ENCODE results near the gene NUTF2.
"Not testable (repeated sequence)": the region's sequence is repeated elsewhere in the genome, so short reads cannot be mapped to it uniquely, and the experiment has no call there.

The NUTF2 gene

DNA sequence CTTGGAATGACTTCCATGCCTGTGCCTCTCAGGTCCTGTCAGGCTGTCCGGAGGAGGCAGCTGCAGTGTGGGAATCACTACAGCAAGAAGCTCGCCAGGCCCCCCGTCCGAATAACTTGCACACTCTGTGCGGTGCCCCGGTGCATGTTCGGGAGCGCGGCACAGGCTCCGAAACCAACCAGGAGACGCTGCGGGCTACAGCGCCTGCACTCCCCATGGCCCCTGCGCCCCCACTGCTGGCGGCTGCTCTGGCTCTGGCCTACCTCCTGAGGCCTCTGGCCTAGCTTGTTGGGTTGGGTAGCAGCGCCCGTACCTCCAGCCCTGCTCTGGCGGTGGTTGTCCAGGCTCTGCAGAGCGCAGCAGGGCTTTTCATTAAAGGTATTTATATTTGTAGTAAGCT lies 39.2 kb downstream of the NUTF2 start:
- DNase-seq = no peak

DNA sequence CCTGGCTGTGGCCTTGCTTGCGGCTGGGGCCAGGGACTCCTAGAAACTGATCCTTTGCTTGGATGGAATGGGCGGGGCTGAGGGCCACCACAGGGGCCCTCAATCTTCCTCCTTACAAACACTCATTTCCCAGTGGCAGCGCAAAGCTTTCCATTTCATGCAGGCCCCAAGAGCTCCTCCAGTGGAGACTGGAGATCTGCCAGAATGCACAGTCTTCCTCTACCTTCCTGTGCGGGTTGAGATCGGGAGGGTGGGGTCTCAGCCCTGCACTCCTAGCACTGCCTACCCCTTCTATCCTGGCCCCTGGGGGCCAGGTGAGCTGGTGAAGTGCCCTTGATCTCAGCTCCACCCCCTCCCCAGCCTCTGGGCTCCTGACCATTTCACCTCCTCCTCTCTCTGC lies 39.7 kb downstream of the NUTF2 start:
- DNase-seq = no peak

DNA sequence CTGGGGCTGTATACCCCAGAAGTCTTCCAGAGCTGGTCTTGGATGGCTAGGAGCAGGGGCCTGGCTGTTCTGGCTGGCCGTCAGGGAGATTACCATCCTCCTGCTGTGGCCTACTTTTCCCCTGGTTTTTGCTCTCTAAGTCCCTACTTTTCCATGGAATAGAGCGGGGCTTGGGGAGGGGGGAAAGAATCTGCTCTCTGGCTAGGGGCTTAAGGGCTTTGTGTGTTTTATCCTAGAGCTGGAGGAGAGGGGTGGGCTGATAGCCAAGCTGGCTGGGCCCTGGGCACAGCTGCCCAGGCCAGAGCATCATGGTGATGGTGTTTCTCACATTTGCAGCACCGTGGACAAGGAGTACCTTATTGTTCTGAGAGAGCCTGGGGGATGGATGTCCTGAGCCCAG lies 41.6 kb downstream of the NUTF2 start:
- DNase-seq = no peak

DNA sequence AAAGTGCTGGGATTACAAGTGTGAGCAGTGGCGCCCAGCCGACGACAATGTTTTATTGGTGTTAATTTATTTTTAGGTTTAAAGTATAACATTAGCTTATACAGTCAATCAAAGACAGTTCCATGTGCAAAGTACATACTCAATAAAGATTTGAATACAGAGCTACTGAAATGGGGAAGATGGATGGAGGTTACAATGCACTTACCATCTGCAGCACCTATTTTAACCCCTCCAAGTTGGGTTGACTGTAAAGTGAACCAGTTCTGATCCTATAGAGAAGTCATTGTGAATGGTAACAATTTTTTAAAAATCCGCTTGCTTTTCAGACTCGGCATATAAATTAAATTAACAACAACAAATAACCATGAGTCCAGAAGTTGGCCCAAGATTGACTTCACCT lies 45.6 kb downstream of the NUTF2 start:
- DNase-seq = no peak

DNA sequence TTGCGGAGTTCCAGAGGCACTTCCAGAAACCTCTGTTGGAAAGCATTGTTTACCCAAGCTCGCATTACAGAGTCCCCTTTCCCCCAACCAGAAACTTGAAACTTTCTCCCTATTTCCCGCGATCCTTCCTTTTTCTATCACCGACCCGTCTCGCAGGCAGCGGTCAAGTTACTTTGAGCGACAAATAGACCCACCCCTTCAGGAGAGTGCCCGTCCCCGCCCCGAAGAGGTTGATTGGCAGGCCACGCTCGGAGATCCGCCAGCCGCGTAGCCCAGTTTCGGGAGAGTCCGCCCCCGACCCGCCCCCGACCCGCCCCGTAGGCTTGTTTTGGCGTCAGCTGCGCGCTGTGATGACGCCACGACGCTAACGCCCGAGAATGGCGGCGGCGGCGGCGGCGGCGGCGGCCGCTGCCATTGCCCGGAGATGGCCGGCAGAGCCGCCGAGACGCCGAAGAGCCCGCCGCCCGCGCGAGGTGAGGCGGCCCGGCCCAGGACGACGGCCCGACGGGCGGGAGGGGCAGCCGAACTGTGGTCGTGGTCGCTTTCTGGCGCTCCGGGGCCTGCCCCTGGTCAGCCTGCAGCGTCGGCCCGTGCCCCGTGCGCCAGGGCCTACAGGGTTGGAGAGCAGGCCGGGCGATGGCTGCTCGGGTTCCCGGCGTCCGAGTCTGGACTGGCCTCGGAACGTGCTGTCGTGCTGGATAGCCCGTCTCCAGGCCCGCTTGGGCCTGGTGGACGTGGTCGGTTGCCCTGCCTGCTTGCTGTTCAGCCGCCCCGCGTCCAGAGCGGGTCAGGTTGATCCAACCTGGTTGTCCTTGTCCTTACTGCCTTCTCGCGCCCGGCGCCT lies 46.4 kb downstream of the NUTF2 start, which contains the start of gene PSKH1:
Gene PSKH1 (plus strand): TSS at position 356 of the 844 bp plus-strand sequence. CDS start 15,496 bp downstream, outside the sequence.
- DNase-seq = peak; percentile 96

DNA sequence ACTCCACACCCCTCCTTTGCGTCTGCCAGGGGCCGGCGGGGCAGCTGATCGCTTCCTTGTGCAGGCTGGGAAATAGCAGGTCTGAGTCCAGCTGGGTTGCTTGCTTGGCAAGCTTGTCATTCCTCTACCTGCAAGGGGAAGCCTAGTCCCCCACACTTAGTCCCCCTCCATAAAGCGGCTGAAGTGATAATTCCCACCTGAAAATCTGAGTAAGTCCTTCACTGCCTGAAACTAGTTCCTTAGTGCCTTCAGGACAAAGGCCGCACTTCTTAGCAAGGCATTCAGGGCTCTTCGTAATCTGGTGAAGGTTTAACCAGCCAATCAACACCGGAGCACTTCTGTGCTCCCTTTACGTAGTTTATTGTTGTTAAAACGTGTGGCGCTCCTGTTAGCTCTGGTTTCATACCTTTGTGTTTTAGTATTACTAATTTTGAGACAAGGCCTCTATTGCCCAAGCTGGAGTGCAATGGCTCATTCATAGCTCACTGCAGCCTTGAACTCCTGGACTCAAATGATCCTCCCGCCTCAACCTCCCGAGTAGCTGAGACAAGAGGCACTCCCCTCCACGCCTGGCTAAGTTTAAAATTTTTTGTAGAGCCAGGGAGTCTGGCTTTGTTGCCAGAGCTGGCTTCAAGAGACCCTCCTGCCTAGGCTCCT lies 47.1 kb downstream of the NUTF2 start:
- DNase-seq = no peak

DNA sequence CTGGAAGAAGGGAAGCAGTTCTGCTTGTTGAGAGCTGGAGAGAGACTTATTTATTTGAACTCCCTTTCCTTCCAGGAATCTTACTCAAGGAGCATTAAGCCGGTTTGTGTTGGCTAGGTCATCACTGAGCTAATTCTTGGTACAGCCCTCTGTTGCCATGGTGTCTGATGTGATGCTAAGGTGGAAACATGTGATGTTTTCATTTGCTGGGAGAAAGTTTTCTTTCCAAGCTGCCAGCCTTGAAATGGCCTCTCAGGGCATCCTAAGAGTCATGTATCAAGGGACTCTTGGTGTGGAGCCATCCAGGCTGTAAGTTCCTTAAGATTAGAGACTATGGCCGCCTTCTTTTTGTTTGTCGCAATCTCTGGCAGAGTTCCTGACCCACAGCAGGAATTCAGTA lies 50.5 kb downstream of the NUTF2 start:
- no peak for DNase-seq

DNA sequence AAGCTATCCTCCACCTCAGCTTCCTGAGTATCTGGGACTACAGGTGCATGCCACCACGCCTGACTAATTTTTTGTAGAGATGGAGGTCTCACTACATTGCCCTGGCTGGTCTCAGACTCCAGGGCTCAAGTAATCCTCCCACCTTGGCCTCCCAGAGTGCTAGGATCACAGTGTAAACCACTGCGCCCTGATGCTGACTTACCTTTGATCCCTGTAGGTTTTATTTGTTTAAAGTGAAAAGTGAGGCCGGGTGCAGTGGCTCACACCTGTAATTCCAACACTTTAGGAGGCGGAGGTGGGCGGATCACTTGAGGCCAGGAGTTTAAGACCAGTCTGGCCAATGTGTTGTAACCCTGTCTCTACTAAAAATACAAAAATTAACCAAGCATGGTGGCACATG lies 55.0 kb downstream of the NUTF2 start:
- DNase-seq = no peak

DNA sequence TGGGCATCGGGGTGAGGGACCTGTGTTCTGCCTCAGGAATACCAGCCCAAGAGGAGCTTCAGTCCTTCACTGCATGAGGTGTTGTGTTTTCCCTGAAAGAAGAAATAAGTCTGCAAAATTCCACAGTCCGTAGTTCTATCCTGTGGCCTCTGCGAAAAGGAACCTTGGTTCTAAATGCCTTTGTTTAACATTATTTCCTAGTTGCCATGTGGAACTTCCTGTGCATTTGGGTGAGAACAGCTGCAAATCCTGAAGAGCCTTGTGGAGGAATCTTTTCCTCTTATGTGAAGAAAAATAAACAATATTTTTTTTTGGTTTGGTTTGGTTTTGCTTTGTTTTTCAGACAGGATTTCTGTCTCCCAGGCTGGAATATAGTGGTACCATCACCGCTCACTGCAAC lies 56.1 kb downstream of the NUTF2 start:
- DNase-seq = no peak

DNA sequence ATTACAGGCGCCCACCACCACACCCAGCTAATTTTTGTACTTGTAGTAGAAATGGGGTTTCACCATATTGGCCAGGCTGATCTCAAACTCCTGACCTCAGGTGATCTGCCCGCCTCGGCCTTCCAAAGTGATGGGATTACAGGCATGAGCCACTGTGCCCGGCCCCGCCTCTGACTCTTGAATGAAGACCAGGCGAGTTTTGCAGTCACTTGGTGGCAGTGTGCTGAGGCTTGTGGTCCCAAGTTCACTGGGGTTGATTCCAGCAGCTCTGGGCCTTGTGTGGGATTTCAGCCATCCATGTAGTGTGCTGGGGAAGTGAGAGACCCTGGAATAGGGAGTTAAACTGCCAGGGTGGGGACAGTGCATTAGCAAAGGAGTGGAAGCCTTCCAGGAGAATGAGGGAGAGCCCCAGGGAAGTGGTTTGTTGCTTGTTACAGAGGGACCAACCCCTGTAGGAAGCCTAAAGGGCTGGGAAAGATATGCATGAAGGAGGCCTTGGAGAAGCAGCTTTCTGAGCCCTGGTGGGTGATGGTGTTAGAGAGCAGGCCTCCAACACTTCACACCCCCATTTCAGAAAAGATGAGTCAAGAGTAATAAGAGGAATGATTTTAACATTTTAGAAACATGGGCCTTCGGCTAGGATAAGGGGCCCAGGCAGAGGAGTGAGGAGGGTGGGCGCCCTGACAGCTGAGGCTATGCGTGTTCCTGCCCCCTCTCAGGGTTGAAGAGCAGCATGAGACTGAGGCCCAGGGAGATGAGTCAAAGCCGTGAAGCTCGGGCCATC lies 60.9 kb downstream of the NUTF2 start:
- no peak for DNase-seq

DNA sequence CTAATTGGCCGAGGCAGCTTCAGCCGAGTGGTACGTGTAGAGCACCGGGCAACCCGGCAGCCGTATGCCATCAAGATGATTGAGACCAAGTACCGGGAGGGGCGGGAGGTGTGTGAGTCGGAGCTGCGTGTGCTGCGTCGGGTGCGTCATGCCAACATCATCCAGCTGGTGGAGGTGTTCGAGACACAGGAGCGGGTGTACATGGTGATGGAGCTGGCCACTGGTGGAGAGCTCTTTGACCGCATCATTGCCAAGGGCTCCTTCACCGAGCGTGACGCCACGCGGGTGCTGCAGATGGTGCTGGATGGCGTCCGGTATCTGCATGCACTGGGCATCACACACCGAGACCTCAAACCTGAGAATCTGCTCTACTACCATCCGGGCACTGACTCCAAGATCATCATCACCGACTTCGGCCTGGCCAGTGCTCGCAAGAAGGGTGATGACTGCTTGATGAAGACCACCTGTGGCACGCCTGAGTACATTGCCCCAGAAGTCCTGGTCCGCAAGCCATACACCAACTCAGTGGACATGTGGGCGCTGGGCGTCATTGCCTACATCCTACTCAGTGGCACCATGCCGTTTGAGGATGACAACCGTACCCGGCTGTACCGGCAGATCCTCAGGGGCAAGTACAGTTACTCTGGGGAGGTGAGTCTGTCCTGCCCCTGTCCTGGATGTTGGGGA lies 62.5 kb downstream of the NUTF2 start:
- DNase-seq = no peak

DNA sequence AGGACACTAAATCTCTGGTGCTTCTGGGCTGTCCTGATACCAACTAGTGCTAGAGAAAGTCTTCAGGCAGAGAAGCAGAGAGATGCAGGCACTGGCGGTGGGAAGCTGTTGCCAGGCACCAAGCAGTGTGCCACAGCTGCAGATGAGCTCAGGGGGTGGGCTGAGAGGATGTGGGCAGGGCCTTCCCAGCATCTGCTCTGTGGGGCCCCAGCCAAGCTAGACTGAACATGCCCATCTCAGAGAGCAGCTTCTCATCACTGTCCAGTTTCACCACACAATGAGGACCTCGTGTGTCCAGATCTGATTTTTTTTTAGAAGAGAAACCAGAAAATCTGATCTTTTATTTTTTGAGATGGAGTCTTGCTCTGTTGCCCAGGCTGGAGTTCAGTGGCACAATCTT lies 63.4 kb downstream of the NUTF2 start:
- peak; percentile 38 for DNase-seq

DNA sequence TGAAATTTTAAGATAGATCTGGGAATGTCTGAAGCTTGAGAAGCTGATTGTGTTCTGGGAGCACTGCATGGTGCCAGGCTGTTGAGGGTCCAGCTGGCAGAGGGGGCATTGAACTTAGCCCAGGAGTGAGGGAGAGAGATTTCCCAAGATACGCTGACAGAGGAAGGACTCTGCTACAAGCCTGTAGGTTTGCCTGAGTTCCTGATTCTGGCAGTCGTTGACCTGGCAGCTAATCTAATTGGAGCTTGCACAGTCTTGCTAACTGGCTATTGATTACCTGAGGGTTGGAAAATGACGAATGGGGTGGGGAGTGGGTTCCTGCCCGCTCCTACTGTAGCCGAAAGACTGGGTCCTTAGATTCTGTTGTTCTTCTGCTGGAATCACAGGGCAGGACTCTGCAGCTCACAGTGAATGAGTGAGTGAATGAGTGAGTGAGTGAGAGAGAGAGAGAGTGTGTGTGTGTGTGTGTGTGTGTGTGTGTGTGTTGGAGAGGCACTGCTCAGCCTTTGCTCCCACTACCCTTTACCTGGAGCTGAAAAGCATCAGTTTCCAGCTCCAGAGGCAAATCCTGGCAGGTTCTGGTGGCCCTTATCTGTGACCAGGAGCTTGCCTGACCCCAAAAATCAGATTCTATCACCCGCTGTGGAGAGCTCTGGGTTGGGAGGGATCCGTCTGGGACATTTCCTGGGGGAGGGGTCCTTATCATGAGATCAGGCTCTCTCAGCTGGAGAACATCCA lies 68.2 kb downstream of the NUTF2 start:
- DNase-seq = no peak

DNA sequence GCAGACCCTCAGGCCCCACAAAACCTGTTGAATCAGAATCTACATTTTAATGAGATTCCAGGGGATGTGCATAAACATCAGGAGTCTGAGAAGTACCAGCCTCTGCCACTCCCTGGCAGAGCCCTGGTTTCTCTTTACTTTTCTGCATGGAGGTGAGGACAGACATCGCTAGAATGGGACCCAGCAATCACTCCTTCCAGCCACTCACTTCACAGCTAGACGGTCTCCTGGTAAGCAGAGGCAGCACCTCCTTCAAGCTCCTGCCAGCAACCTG lies 68.7 kb downstream of the NUTF2 start:
- DNase-seq = not testable (repeated sequence)

DNA sequence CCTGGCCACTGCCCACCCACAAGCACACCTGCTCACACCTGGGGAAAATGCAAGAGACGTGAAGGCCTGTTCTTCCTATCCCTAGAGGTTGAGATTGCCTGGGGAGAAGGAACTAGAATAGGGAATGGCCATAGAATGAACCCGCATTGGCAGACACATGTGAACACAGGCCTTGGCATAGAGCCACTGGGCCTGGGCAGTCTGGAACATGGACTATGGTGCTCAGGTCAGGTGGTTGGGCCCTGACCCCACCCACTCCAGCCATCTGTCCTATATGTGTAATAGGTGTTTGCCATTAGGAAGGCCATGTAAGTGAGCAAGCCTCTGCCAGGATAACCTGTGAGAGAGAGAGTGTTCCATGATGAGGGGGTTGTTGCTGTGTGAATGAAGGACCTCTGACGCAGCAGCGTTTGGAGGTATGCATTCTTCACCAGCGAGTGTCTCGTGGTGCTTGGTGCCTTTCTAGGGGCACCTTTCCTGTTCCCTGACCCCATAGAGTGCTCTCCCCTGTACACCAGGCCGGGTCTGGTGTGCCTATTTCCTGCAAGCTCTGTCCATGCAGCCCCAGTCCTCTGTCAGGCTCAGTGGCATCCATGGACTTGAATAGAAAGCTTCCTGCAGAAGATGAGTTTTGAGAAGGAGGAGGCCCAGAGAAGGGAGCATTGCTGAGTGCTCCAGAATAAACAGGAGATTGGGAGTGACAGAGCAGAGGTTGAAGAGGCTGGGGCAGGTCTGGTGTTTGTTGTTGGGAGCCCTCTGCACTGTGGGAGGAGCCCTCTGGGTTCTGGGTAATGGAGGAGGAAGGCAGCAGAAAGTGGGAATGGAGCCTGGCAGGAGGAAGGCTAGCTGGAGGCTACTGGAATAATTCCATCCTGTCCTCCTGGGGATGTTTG lies 69.3 kb downstream of the NUTF2 start:
- no peak for DNase-seq

DNA sequence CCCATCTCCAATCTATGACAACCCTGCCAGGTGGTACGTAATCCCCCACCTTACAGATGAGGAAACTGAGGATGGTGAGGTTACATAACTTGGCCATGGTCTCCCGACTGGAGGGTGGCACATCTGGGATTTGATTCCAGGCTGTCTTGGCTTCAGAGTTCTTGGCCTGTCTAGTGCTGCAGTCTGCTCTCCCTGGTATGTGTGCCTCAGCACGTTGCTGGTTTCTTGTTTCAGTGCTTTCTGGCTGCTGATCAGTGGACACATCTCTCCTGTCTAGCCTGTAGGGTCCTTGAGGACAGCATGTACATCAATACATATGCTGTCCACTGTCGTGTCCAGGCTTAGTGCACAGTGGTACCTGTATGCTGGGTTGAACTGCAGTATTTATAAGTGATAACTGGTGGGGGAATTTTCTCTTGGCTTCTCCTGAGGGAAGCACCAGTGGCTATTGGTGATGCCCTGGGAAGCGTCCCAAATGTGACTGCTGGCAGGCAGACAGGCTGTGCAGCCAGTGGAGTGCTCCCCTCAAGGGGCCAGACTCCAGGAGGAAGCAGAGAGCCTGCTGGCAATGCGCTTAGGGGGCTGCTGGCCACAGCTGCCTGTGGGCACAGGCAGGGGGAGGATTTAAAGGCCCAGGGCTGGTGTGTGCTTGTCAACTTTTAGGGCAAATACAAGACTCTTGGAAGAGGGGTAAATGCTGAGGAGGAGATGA lies 70.6 kb downstream of the NUTF2 start:
- no peak for DNase-seq

DNA sequence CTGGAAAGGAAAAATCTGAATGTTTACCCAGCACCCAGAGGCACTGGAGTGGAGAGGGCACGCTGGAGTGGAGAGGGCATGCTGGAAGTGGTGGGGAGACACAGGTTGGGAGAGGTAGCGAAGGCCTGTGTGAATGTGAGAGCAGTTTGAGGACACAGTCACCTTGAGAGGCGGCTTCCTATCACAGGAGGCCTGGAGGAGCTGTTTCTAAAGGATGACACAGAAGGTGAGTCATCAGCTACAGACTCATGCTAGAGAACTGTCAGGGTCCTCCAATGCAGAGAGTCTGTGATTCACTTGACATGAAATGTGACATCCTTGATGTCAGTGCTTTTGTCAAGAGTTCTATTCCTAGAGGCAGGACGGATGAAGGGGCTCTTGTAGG lies 71.1 kb downstream of the NUTF2 start:
- peak; percentile 80 for DNase-seq

DNA sequence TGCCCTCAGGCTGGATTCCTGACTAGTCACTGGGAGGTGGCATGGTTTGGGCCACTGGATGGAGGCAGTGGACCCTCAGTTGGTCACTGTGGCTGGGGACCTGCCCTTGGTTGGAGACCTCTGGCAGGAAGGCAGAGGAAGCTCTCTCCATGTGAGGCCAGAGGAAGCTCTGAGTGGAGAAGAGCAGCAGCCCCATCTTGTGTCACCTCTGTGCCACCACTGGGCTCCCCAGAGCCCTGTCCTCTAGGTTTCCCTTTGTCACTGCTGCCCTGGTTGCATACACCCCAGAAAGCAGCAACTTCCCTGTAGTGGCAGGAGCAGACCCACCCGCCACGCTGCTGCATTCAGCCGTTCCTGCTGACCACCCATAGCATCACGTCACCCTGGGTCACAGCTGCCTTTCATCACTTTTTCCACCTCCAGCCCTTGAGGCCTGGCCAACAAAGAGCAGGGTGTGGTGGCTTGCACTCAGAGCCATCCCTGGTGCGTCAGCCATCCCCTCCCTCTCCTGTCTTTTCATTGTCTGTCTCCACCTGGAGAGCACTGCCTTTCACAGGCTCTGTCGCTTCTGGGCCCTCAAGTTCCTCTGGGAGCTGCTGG lies 73.0 kb downstream of the NUTF2 start:
- no peak for DNase-seq

Data from fibroblast of skin of abdomen (primary cell).